GM23248 (cell line): Measurements from ENCODE around the gene ARHGAP25.

Source experiments
- EZH2 ChIP-seq: fragments of 200-600 bp; sonication (generic); IDR thresholded peaks from 2 replicates; pipeline ENCODE4 v1.6.1; 2018; ENCODE audit warnings: antibody characterized with exemption, mild to moderate bottlenecking; ENCODE audit not compliant: insufficient read depth, poor library complexity, severe bottlenecking
- EZH2phosphoT487 ChIP-seq: fragments of 200-600 bp; sonication (generic); IDR thresholded peaks from 2 replicates; pipeline ENCODE4 v1.6.1; 2018; ENCODE audit warnings: antibody characterized with exemption, moderate library complexity, mild to moderate bottlenecking, low read depth; ENCODE audit not compliant: insufficient read depth

DNA sequence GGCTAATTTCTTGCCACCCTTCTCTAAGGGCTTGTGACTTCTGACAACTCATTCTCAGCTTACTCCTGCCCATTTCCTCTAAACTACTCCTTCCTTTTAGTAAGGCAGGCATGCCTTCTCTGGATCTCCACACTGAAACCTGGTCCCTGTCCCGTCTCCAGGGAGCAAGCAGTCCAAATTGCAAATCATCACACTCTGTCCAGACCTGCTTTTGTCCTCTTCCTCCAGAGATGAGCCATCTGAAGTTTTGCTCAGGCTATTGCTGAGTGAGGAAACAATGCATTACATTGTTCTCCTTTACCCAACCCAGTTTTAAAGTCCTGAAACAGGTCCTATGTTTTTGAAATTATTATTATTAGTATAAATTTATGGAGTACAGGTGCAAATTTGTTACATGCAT, 57.3 kb downstream of the ARHGAP25 start:
- no peak for TF ChIP-seq EZH2phosphoT487
- no peak for TF ChIP-seq EZH2
